ENCODE results near the gene WWOX.

The WWOX gene

GRCh38 chr16:78216166-78216745 is 116.8 kb downstream of the WWOX start:
- H3K4me3 ChIP-seq (replicated peaks in 1 of 2; ENCODE audit: low read depth in 2 of 2, low read length in 2 of 2) = no peak overlapping the region
- DNase-seq (ENCODE audit: low read depth in 2 of 2) = no peak

GRCh38 chr16:78217276-78217675 is 117.8 kb downstream of the WWOX start:
- no peak for TF ChIP-seq CTCF (IDR thresholded peaks at IDR 0.05; ENCODE audit: low read depth, low read length)
- H3K4me3 ChIP-seq (replicated peaks in 1 of 2; ENCODE audit: low read depth in 2 of 2, low read length in 2 of 2) = no peak overlapping the region
- no peak for DNase-seq (ENCODE audit: low read depth in 2 of 2)

More at GRCh38 chr16:78216166-78216745, 116.8 kb downstream of the WWOX start:
- no peak for TF ChIP-seq CTCF (IDR thresholded peaks at IDR 0.05; ENCODE audit: low read depth, low read length)

- H3K4me3 ChIP-seq (replicated peaks in 1 of 2; ENCODE audit: low read depth in 2 of 2, low read length in 2 of 2) = no peak overlapping the region
- no peak for DNase-seq (ENCODE audit: low read depth in 2 of 2)
- TF ChIP-seq CTCF (IDR thresholded peaks at IDR 0.05; ENCODE audit: low read depth, low read length) = no peak
Measured at GRCh38 chr16:78218279-78218678, 118.8 kb downstream of the WWOX start.

GRCh38 chr16:78218856-78219651 is 119.6 kb downstream of the WWOX start:
- DNase-seq (ENCODE audit: low read depth in 2 of 2) = no peak
- no peak for TF ChIP-seq CTCF (IDR thresholded peaks at IDR 0.05; ENCODE audit: low read depth, low read length)
- H3K4me3 ChIP-seq (replicated peaks in 1 of 2; ENCODE audit: low read depth in 2 of 2, low read length in 2 of 2) = no peak overlapping the region

- DNase-seq (ENCODE audit: low read depth in 2 of 2) = no peak
- no peak for TF ChIP-seq CTCF (IDR thresholded peaks at IDR 0.05; ENCODE audit: low read depth, low read length)
- H3K4me3 ChIP-seq (replicated peaks in 1 of 2; ENCODE audit: low read depth in 2 of 2, low read length in 2 of 2) = no peak overlapping the region
Measured at GRCh38 chr16:78220571-78220970, 121.1 kb downstream of the WWOX start.

- DNase-seq (ENCODE audit: low read depth in 2 of 2) = no peak
- no peak for TF ChIP-seq CTCF (IDR thresholded peaks at IDR 0.05; ENCODE audit: low read depth, low read length)
- H3K4me3 ChIP-seq (replicated peaks in 1 of 2; ENCODE audit: low read depth in 2 of 2, low read length in 2 of 2) = no peak overlapping the region
Measured at GRCh38 chr16:78221892-78222291, 122.4 kb downstream of the WWOX start.
